Right hindlimb (tissue), 1 donor: ENCODE data around the gene DCXR.

Source experiments
- DNase-seq: peaks from one replicate; pipeline ENCODE4 v3.0.0-alpha.2; 2018

Gene DCXR

GRCh38 chr17:82036634-82037091, 834 bp downstream of the DCXR start:
- no peak for DNase-seq

GRCh38 chr17:82035956-82036633, 1.4 kb downstream of the DCXR start:
- no peak for DNase-seq

GRCh38 chr17:82035488-82035887, 2.0 kb downstream of the DCXR start:
- DNase-seq = no peak

GRCh38 chr17:82034371-82035011, 3.0 kb downstream of the DCXR start:
- no peak for DNase-seq

GRCh38 chr17:82033359-82034085, 4.0 kb downstream of the DCXR start:
- no peak for DNase-seq

- DNase-seq = no peak
Measured at GRCh38 chr17:82031885-82032627, 5.4 kb downstream of the DCXR start.

- no peak for DNase-seq
Measured at GRCh38 chr17:82031303-82031884, 6.1 kb downstream of the DCXR start, which contains the start of gene RAC3. Gene RAC3 (plus strand): TSS chr17:82031678. CDS start chr17:82031762, 84 bp downstream.

GRCh38 chr17:82030470-82031302, 6.8 kb downstream of the DCXR start:
- DNase-seq = peak; percentile 90

- DNase-seq = no peak
Measured at GRCh38 chr17:82029990-82030469, 7.5 kb downstream of the DCXR start.

- no peak for DNase-seq
Measured at GRCh38 chr17:82029391-82029790, 8.1 kb downstream of the DCXR start.

- no peak for DNase-seq
Measured at GRCh38 chr17:82028966-82029365, 8.5 kb downstream of the DCXR start.

GRCh38 chr17:82028246-82028645, 9.3 kb downstream of the DCXR start:
- DNase-seq = no peak

- DNase-seq = no peak
Measured at GRCh38 chr17:82025401-82026107, 11.9 kb downstream of the DCXR start.

- DNase-seq = no peak
Measured at GRCh38 chr17:82024859-82025258, 12.6 kb downstream of the DCXR start.

- DNase-seq = no peak
Measured at GRCh38 chr17:82023447-82024241, 13.9 kb downstream of the DCXR start.

- DNase-seq = peak; percentile 100
Measured at GRCh38 chr17:82022981-82023446, 14.5 kb downstream of the DCXR start, which contains the start of gene LRRC45. Gene LRRC45 (plus strand): TSS chr17:82023305. CDS start chr17:82023644, 339 bp downstream.

GRCh38 chr17:82022310-82022980, 15.1 kb downstream of the DCXR start, which contains the start of gene CENPX:
Gene CENPX (minus strand): TSS chr17:82022878. CDS start chr17:82022861, 17 bp downstream.
- no peak for DNase-seq

GRCh38 chr17:82021900-82022309, 15.6 kb downstream of the DCXR start:
- DNase-seq = no peak
